Stimulated activated CD4-positive, alpha-beta T cell treated with anti-CD3 and anti-CD28 coated beads, Interleukin-2, amount 100 ng/mL, for 4 hours (primary cell): ENCODE results near the gene TK2.
A peak's percentile ranks its signal among the peaks of the same experiment; 100 is the strongest.
"Not testable (repeated sequence)": the region's sequence is repeated elsewhere in the genome, so short reads cannot be mapped to it uniquely, and the experiment has no call there.

Experiments
- DNase-seq: peaks from one replicate; pipeline ENCODE4 v3.0.0-alpha.2; 2020; ENCODE audit warnings: low read depth

The TK2 gene

DNA sequence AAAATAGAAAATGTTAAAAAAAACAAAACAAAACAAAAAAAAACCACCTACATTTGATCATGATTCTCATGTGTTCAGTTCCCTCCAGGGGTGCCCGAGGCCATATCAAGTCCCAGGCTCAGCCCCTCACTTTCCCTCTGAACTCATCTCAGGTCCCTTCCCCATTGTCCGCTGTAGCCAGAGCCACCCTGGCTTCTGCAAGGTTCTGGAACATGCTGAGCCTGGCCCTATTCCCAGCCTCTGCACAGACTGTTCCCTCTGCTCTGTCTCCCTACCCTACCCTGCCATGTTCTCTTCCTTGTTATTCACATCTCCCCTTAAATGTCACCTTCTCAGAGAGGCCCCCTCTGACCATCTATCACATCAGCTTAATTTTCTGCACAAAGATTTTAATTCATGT lies 46.9 kb downstream of the TK2 start:
- DNase-seq, result no peak

DNA sequence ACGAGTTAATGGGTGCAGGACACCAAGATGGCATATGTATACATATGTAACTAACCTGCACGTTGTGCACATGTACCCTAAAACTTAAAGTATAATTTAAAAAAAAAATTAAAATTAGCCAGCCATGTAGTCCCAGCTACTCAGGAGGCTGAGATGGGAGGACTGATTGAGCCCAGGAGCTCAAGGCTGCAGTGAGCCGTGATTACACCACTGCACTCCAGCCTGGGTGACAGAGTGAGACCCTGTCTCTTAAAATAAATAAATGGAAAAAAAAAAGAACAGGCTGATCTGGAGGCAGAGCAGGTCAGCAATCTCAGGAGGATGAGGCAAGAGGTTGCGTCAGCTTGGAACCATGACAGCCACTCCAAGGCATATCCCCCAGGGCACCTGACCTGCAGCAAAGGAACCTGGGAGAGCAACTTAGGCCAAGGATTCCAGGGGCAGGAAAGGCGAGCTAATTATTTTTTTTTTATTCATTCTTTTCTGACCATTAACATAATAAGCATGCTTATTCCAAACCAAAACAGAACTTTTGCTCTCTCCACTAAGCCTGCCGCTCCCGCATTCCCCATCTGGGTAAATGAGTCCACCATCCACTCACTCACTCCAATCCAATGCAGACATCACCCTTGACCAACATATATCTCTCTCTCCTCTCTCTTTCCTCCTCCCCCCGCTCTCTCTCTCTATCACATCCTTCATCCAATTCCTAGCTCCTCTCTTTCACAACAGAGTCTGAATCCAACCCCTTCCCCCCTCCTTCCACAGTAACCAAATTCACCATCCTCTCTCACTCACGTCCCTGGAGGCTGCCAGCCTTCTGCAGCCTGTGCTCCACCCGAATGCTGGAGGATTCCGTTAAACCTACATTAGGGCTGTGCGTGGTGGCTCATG lies 47.7 kb downstream of the TK2 start:
- DNase-seq, result no peak

DNA sequence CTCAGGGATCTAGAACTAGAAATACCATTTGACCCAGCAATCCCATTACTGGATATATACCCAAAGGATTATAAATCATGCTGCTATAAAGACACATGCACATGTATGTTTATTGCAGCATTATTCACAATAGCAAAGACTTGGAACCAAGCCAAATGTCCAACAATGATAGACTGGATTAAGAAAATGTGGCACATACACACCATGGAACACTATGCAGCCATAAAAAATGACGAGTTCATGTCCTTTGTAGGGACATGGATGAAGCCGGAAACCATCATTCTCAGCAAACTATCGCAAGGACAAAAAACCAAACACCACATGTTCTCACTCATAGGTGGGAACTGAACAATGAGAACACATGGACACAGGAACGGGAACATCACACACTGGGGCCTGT lies 48.4 kb downstream of the TK2 start:
- not testable (repeated sequence) for DNase-seq

DNA sequence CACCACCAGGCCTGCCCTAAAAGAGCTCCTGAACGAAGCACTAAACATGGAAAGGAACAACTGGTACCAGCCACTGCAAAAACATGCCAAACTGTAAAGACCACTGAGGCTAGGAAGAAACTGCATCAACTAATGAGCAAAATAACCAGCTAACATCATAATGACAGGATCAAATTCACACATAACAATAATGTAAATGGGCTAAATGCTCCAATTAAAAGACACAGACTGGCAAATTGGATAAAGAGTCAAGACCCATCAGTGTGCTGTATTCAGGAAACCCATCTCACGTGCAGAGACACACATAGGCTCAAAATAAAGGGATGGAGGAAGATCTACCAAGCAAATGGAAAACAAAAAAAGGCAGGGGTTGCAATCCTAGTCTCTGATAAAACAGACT lies 52.0 kb downstream of the TK2 start:
- DNase-seq, result not testable (repeated sequence)

DNA sequence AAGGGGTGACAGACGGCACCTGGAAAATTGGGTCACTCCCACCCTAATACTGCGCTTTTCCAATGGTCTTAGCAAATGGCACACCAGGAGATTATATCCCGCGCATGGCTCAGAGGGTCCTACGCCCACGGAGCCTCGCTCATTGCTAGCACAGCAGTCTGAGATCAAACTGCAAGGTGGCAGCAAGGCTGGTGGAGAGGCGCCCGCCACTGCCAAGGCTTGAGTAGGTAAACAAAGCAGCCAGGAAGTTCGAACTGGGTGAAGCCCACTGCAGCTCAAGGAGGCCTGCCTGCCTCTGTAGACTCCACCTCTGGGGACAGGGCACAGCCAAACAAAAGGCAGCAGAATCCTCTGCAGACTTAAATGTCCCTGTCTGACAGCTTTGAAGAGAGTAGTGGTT lies 53.7 kb downstream of the TK2 start:
- not testable (repeated sequence) for DNase-seq

DNA sequence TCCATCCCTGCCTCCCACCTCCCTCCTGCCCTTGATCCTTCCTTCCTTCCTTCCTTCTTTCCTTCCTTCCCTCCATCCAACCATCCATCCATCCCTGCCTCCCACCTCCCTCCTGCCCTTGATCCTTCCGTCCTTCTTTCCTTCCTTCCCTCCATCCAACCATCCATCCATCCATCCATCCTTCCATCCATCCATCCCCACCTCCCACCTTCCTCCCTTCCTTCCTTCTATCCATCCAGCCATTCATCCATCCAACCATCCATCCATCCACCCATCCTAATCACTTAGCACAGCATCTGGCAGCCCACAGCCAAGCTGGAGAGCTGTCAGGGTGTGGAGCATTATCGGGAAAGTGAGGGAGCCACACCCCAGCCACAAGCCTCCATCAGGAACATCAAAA lies 54.5 kb downstream of the TK2 start:
- DNase-seq, result no peak

DNA sequence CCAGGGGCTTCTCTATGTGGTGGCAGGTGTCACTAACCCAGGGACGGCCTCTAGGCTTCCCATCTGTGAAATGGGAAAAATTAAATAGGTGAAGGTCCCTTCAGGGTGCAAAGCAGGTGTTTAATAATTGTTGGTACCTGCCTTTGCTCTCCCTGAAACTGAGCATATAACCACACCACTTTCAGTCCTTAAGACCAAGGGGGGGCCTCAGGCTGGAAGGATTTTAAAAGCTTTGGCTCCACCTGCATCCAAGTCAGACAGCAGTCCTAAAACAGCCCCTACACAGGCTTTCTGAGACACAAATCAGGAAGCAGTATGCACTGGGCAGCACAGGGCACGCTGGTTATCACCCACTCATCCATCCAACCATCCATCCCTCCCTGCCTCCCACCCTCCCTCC lies 55.0 kb downstream of the TK2 start:
- DNase-seq, result no peak

DNA sequence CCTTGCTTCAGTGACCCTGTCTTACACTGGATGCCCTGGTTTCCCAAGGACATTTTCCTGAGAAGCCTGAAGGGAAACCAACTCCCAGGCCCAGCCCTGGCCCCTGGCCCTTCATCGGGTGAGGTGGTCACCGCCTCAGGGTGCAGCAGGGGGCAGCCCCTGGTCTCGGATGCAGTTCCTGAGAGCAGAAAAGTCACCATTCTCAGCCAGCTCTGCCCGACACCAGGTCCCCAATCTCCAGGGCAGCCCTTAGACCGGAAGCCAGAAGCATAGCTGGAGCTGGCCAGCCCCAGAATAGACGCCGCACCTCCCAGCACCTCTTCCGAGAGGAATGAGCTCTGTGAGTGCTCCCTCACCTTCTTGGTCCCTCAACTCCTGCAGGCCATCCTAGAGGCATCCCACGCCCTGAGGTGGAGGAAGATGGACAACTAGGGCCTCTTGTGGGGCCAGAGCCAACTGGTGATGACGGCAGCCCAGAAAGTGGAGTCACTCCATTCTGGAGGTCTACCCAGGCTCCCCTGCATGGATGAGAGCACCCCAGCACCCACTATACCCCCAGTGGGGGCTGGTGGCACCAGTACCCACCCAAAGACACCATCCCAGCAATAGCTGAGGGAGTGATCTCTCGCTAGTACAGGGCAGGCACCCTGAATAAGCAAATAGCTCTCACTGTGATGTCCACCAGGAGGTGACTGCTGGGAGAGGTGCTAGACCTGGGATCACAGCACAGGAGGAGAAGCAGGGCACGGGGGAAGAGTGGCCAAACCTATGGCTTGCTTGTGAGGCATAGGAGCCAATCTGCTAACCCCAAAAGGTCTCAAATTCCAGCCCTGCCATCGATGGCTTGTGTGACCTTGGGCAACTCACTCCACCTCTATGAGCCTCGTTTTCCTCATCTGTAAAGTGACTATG lies 56.2 kb downstream of the TK2 start:
- no peak for DNase-seq

DNA sequence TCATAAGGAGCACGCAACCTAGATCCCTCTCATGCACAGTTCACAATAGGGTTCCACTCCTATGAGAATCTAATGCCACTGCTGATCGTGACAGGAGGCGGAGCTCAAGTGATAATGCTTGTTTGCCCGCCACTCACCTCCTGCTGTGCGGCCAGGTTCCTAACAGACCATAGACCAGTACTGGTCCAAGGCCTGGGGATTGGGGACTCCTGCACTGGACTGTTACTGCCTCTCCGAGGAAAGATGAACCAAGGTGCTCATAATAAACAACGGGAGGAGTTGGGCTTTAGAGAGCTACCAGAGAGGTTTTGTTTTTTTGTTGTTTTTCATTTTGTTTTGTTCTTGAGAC lies 58.2 kb downstream of the TK2 start:
- no peak for DNase-seq

DNA sequence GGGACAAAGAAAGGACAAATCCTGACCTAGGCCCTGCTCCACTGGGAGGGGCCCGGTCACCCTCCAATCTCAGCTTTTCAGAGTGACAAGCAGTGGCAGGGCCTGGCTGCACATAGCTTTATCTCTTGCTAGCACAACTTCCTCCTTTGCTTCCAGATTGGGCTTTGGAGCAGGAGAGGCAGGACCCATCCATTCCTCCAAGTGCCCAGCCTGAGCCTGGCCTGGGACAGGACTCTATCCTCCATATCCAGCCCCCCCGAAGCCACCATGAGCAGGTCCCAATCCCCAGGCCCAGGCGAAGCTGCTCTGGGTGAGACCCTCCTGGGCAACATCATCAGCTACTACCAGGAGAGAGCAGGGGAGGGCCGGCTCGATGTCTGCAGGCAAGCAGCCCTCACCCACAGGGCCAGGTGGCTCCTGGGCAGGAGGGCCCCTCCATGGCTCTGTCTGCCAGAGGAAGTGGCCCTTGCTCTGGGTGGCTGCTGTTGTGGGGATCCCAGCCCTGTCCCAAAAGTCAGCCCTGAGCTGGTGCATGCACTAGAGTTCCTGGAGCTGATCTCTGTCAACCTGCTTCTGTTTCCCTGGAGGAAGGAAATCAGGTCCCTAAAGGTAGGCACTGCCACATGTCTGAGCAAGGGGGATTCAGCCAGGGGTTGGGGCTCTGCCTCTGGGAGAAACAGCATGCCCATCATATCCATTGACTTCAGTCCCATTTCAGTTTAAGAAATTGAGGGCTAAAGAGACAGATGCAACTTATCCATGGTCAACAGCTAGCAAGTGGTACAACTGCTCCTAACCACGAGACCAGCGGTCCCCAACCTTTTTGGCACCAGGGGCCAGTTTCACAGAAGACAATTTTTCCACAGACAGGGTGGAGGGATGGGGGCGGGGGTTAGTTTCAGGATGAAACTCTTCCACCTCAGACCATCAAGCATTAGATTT lies 58.9 kb downstream of the TK2 start:
- no peak for DNase-seq

DNA sequence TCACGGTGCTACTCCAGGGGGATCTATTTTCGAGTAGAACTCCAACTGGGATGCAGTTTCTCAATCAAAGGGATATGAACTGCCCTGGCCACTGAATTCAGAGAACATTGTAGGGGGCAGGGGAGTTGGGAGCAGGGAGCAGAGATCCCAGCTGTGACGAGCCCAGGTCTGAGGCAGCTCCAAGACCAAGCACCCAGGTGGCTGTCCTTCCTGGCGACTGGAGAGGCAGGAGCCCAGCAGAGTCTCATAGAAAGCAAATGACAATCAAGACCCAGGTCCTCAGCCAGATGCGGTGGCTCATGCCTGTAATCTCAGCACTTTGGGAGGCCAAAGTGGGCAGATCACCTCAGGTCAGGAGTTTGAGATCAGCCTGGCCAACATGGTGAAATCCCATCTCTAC lies 60.1 kb downstream of the TK2 start:
- DNase-seq, result no peak

DNA sequence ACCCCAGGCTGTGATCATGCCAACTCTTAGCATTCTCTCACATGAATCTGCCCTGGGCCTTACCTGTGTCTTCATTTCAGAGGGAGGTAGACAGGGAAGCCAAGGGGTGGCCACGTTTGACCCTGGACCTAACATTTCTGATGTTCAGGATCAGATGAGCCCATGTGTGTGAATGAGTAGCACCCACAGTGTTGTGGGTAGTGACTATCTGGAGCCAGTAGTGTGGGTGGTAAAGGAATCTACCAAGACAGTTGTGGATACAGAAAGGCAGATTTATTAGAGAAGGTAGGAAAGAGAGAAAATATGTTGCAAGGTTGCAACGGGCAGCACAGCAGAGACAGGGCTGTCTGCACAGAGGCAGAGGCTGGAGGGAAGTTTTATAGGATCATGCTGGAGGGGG lies 60.5 kb downstream of the TK2 start:
- no peak for DNase-seq

DNA sequence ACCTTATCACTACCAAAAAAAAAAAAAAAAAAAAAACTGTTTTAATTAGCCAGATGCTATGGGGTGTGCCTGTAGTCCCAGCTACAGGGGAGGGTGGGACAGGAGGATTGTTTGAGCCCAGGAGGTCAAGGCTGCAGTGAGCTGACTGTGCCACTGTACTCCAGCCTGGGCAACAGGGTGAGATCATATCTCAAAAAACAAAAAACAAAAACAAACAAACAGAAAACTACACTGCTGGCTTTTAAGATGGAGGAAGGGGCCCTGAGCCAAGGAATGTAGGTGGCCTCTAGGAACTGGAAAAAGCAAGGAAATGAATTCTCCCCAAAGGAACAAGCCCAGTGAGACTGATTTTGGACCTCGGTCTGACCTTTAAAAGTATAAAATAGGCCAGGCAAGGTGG lies 61.4 kb downstream of the TK2 start:
- no peak for DNase-seq

DNA sequence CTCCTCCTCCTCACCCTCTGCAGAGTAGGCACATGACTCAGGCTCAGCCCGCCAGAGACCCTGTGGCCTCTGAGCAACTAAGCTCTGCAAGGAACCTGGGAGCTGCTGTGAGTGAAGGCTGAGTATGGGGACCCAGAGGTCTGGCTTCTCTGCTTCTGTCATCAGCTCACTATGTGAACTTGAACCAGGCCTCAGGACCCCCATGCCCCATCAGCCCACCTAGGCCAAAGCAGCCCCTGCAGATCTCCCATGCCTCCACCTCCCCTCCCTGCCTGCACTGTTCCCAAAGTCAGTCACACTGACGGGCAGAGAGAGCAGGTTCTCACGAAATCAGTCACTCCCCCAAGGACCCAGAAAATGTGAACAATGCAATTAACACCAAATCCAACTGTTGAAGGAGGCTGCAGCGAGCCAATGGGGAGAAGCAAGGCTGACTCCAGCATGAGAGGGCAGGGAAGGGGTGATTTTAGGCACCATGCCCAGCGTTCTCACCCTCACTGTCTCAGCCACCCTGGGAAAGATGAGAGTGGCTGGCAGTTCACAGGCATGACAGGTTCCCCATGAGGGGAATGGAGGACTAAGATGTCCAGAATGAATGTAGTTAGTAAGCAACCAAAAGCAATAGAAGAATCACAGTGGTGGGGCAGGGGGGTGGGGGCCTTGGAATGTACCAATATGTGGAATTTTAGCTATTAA lies 62.2 kb downstream of the TK2 start:
- no peak for DNase-seq

DNA sequence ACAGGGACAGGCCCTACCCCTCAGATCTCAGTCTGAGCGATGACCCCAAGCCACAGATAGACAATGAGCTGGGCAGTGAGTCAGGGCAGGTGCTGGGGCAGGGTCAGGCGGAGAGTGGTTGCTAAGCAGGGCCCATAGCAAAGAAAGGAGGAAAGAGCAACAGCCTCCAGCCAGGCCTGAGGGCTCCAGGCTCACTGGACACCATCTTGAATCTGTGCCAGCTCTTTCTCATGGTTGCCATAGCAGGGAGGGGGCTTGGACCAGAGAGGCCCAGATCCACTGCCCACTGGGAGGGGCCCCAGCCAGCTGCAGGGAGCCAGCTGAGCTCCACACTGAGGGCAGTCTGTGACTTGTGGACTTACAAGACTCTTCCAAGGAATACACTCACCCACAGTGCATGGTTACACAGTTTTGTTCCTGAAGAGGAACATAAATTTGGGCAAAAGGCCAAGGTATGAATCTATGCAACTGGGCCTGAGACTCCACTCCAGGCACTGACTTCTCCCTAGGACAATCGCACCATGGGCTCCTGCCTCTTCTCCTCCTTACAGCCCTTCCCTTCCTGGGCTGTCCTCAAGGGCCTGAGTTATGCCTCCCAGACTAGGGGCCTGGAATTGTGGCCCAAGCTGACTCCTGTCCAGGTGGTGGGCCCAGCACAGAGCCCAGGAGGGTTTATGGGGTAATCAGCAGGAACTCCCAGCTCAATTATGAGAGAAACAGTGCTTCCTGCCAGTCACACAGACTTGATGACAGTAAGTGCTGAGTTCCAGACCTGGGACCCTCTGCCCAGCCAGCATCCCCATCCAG lies 62.9 kb downstream of the TK2 start:
- DNase-seq, result no peak

DNA sequence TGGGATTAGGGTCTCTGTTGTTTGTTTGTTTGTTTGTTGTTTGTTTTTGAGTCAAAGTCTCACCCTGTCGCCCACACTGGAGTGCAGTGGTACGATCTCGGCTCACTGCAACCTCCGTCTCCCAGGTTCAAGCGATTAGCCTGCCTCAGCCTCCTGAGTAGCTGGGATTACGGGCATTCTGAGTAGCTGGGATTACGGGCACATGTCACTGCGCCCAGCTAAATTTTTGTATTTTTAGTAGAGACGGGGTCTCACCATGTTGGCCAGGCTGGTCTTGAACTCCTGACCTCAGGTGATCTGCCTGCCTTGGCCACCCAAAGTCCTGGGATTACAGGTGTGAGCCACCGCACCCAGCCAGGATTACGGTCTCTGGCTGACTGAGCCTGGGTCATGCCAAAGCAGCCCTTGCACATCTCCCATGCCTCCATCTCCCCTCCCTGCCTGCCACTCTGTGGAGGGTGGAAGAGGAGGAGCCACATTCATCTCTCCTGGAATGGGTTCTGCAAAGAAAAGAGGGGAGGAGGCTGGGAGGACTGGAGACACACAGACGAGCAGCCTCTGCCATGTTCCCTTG lies 63.6 kb downstream of the TK2 start:
- no peak for DNase-seq

DNA sequence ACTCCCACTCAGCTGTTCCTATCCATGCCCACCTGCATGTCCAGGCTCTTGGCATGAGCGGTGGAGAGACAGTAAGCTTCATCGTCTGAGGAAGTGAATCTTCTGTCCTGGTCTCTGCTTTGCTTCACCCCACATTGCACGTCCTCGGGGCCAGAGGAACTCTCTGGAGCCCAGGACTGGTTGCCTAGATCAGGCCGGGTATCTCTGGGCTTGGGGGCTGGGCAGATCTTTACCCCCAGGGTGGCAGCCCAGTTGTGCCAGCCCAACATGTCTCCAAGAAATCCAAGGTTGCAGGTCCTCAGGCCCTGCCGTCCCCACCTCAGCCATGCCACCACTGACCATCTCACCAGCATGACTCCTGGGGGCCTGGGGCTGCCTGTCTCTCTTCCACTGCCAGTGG lies 64.5 kb downstream of the TK2 start:
- DNase-seq, result no peak

DNA sequence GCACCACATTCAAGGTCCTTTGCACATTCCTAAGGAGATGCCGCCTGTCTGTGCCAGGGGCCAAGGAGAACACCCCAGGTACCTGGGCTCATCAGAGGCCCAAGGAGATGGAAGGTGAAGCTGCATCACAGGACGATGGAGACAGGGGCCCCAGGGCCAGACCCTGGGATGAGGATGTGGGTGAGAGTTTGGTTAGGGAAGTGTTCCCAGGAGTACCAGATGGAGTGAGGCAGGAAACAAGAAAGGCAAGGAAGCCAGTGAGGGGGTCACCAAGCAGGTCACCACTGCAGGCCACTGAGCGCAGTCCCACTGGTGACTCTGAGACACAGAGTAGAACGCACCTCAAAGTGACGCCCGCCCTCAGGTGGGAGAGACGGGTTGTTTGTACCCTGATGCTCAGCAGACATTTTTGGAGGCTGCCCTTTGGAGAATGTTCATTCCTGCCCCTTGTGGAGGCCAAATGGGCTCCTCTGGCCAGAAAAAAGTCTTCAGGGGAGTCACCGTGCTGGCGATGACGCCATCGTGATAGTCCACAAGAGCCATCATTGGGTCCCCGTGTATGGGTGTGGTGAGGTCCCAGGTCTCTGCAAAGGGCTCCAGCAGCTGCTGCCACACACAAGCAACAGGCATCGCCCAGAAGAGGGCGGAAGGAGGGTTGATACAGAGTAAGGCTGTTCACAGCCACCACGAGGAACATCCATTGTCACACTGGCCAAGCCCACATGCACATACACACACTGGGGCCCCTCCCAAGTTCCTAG lies 65.3 kb downstream of the TK2 start:
- no peak for DNase-seq

DNA sequence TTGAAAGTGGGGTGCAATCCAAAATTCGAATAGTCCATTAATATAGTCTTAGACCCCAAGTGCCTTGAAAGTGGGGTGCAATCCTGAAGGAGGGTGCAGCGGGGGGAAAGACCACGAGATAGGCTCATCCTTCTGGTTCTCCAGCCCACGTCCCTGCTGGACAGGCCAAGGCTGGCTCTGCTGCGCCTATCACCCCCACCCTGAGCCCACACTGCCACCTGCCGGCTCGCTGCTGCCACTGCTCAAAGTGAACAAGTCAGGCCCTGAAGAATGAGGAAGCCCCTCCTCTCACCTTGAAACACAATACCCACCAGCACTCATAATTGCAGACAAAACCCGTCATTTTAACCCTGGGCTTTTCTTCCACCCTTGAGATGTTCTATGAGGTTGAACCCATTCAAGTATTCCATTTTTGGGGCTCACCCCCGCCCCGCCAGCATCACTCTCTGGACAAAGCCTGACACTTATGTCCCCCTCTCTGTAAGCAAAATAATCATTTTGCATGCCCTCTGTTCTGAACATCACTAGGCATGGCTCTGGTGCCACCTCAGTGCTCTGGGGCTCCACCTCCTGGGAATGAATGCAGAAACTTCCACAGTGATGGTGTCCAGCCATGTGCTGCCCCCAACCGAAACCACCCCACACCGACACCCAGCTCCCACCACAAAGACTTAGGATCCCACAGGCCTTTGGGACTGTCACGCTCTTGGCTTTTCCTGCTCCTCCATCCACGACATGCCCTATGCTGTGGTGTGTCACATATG lies 66.1 kb downstream of the TK2 start:
- peak; percentile 59 for DNase-seq
